B cell (primary cell): ENCODE data around the gene CUEDC2. TPM values are rescaled to one million over a fixed set of nuclear protein-coding genes. Genes with fewer than 3 reads are reported as not detected.

ENCODE experiments used
- ATAC-seq: fragments of 200-7000 bp; cut with Tn5 transposase; one replicate; pipeline ENCODE4 v1.10.0; 2021; ENCODE audit warnings: low read depth, mild to moderate bottlenecking, moderate number of reproducible peaks, moderate library complexity
- CTCF ChIA-PET: fragments of 350-600 bp; sonication (Branson Sonifier 250); formaldehyde crosslinking; loops from one replicate; lab custom pipeline; 2021; ENCODE audit warnings: antibody characterized with exemption, inconsistent platforms; lab: Charles Lee
- POLR2A ChIA-PET: fragments of 350-600 bp; sonication (Branson Sonifier 250); formaldehyde crosslinking; loops from one replicate; lab custom pipeline; 2021; ENCODE audit warnings: antibody characterized with exemption; lab: Charles Lee
- DNase-seq: peaks from one replicate; pipeline ENCODE4 v3.0.0; 2013
- H2AFZ ChIP-seq: 2 replicates; pipeline ENCODE4 v1.6.1; 2012; ENCODE audit warnings: mild to moderate bottlenecking, low read depth, low read length; ENCODE audit not compliant: insufficient read depth, poor library complexity, severe bottlenecking
- H3K27ac ChIP-seq, 2 donors: 1 replicate in 1 of 2; 2 replicates in 1 of 2; pipeline ENCODE4 v1.5.1; 2012 to 2013; ENCODE audit warnings: low read length in 2 of 2, mild to moderate bottlenecking in 2 of 2, moderate library complexity in 1 of 2
- H3K27me3 ChIP-seq, 4 experiments: fragments of 200-600 bp in 1 of 4; sonication (generic) in 1 of 4; replicated peaks in 1 of 4; 1 replicate in 2 of 4; 2 replicates in 2 of 4; pipeline versions ENCODE4 v1.6.1 to v1.7.0; 2013 to 2016; ENCODE audit warnings: low read length in 3 of 4, mild to moderate bottlenecking in 2 of 4, mixed read lengths in 1 of 4, moderate library complexity in 1 of 4; ENCODE audit not compliant: insufficient read depth in 4 of 4, control insufficient read depth in 3 of 4; ENCODE audit errors: control extremely low read depth in 1 of 4
- H3K36me3 ChIP-seq, 2 experiments: replicated peaks in 1 of 2; 1 replicate in 1 of 2; 2 replicates in 1 of 2; pipeline versions ENCODE4 v1.6.1 to v1.7.1; 2013; ENCODE audit warnings: low read length in 1 of 2; ENCODE audit not compliant: insufficient read depth in 2 of 2, control insufficient read depth in 1 of 2; ENCODE audit errors: control extremely low read depth in 1 of 2, extremely low read depth in 1 of 2
- H3K4me1 ChIP-seq, 2 donors: fragments of 200-600 bp in 1 of 2; sonication (generic) in 1 of 2; 1 replicate in 1 of 2; 2 replicates in 1 of 2; pipeline versions ENCODE4 v1.5.1 to v1.6.1; 2013 to 2017; ENCODE audit warnings: low read length in 2 of 2; ENCODE audit not compliant: control insufficient read depth in 2 of 2, insufficient read depth in 2 of 2
- H3K4me2 ChIP-seq: replicated peaks from 2 replicates; pipeline ENCODE3; 2012; ENCODE audit warnings: mild to moderate bottlenecking, low read depth, low read length; ENCODE audit not compliant: poor library complexity, severe bottlenecking
- H3K4me3 ChIP-seq, 5 experiments: fragments of 200-600 bp in 1 of 5; sonication (generic) in 1 of 5; 1 replicate in 3 of 5; 2 replicates in 2 of 5; pipeline versions ENCODE4 v1.5.1 to v1.7.0; 2011 to 2016; ENCODE audit warnings: low read length in 4 of 5, mild to moderate bottlenecking in 4 of 5, low read depth in 2 of 5, control low read depth in 1 of 5, moderate library complexity in 1 of 5; ENCODE audit not compliant: insufficient read depth in 1 of 5; ENCODE audit errors: control extremely low read depth in 1 of 5, extremely low read depth in 1 of 5
- H3K79me2 ChIP-seq: fragments of 200-600 bp; sonication (generic); one replicate; pipeline ENCODE4 v1.6.0; 2016; ENCODE audit warnings: low read length; ENCODE audit not compliant: control insufficient read depth, insufficient read depth
- H3K9ac ChIP-seq: fragments of 200-600 bp; sonication (generic); 2 replicates; pipeline ENCODE4 v1.6.1; 2017; ENCODE audit warnings: mild to moderate bottlenecking, low read length, moderate library complexity
- H3K9me3 ChIP-seq, 3 donors: one replicate each; pipeline versions ENCODE4 v1.6.1 to v1.7.1; 2013; ENCODE audit warnings: low read length in 2 of 3; ENCODE audit not compliant: control insufficient read depth in 2 of 3, insufficient read depth in 1 of 3; ENCODE audit errors: control extremely low read depth in 1 of 3
- H4K20me1 ChIP-seq: 2 replicates; pipeline ENCODE4 v1.6.0; 2012; ENCODE audit warnings: mild to moderate bottlenecking, low read length; ENCODE audit not compliant: insufficient read depth, control insufficient read depth, poor library complexity, severe bottlenecking
- H3K27ac Mint-ChIP-seq: one replicate; pipeline ENCODE4 v1.8.0; 2021; ENCODE audit warnings: mixed read lengths
- H3K27me3 Mint-ChIP-seq: one replicate; pipeline ENCODE4 v1.8.0; 2021; ENCODE audit warnings: mixed read lengths
- H3K4me1 Mint-ChIP-seq: one replicate; pipeline ENCODE4 v1.8.0; 2021; ENCODE audit warnings: mixed read lengths
- H3K4me3 Mint-ChIP-seq: one replicate; pipeline ENCODE4 v1.8.0; 2021; ENCODE audit warnings: mixed read lengths
- H3K9me3 Mint-ChIP-seq: one replicate; pipeline ENCODE4 v1.8.0; 2022; ENCODE audit warnings: mixed read lengths; ENCODE audit not compliant: insufficient read depth
- EZH2 ChIP-seq: IDR thresholded peaks from 2 replicates; pipeline ENCODE4 v1.6.1; 2012; ENCODE audit warnings: borderline replicate concordance, low read depth, mild to moderate bottlenecking, moderate library complexity, low read length; ENCODE audit not compliant: insufficient read depth, poor library complexity, severe bottlenecking
- WGBS: methylation state at CpG from one replicate; pipeline ENCODE4 v1.1.5; 2013; ENCODE audit warnings: missing lambda C conversion rate; ENCODE audit not compliant: insufficient coverage; 5-methylcytosine and 5-hydroxymethylcytosine counted together
- intact Hi-C: fragments of 100-400 bp; cut with micrococcal nuclease; formaldehyde crosslinking; loops from one replicate; pipeline ENCODE4 v1.10.0; 2022
- polyA plus RNA-seq: library from polyadenylated mRNA; depleted of rRNA; stranded (reverse); fragments of >200 nt; gene quantifications from 2 replicates; pipeline ENCODE4 v1.2.3, GENCODE V29; 2012
- total RNA-seq, 2 donors: library from RNA; stranded (reverse); fragments of 120-200 nt in 1 of 2; gene quantifications; 1 replicate in 1 of 2; 2 replicates in 1 of 2; pipeline versions ENCODE4 v1.2.3 to v1.2.4, GENCODE V29; 2013 to 2022
- TF ChIP-seq, protein P1 (sequence below): fragments of 200-600 bp; IDR thresholded peaks from one replicate; pipeline ENCODE4 v1.8.0; 2022; ENCODE audit warnings: antibody characterized with exemption, mild to moderate bottlenecking

The CUEDC2 gene
- total and polyA plus RNA-seq, 2 donors (not counting 1 experiment from before 2014, with no cell fraction given) = 35.6 to 49.4 TPM

DNA sequence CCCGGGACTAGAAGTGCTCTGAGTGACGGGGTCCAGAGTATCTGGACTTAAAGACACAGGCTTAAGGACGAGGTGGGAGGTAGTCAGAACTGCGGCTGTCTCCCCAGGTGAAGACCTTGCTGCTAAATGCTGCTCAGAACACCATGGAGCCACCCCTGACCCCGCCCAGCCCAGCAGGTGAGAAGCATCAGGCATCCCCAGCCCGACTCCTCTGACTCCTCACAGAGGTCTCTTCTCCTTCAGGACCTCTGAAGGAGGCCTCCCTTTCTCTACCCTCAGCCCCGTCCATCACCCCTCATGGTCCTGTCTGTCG is 31.1 kb downstream of the CUEDC2 start:
- Histone ChIP-seq H3K4me1 (peaks cover 33 to 41% of the 10 kb centered on the region in 2 donors), H3K27me3 (no peaks in the 10 kb centered on the region), H3K36me3 (peaks cover 0 to 55% of the 10 kb centered on the region in 2 experiments), H3K79me2 (peaks cover 30% of the 10 kb centered on the region), H3K27ac (no peak overlapping the region), H4K20me1 (peaks cover 83% of the 10 kb centered on the region), H3K9me3 (no peaks in the 10 kb centered on the region), H2AFZ (no peak overlapping the region), H3K4me3 (no peak overlapping the region), H3K9ac (no peak overlapping the region), H3K4me2 (no peak overlapping the region)
- peak overlapping the region; percentile 63 for H3K27ac Mint-ChIP-seq
- ChIA-PET POLR2A (interaction anchor here (1.2 kb wide), 1 partner anchor 9 kb away, joined by 3 read pairs; no protein-coding TSS in a partner anchor), CTCF (interaction anchor here (3.5 to 7.1 kb wide), 4 partner anchors 10 to 171 kb away, joined by 16 to 35 read pairs (median 31); partner anchors contain the start of gene FBXL15)
- ATAC-seq (no peak), DNase-seq (peak; percentile 46)
- WGBS = 96% methylated on average over 7 of the region's 8 CpGs
- peaks cover 44% of the 10 kb centered on the region for H3K4me1 Mint-ChIP-seq
- H3K9me3 Mint-ChIP-seq = no peaks in the 10 kb centered on the region
- intact Hi-C loops = no loop called here
- TF ChIP-seq, protein P1, sequence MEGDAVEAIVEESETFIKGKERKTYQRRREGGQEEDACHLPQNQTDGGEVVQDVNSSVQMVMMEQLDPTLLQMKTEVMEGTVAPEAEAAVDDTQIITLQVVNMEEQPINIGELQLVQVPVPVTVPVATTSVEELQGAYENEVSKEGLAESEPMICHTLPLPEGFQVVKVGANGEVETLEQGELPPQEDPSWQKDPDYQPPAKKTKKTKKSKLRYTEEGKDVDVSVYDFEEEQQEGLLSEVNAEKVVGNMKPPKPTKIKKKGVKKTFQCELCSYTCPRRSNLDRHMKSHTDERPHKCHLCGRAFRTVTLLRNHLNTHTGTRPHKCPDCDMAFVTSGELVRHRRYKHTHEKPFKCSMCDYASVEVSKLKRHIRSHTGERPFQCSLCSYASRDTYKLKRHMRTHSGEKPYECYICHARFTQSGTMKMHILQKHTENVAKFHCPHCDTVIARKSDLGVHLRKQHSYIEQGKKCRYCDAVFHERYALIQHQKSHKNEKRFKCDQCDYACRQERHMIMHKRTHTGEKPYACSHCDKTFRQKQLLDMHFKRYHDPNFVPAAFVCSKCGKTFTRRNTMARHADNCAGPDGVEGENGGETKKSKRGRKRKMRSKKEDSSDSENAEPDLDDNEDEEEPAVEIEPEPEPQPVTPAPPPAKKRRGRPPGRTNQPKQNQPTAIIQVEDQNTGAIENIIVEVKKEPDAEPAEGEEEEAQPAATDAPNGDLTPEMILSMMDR = no peak
- no peak for TF ChIP-seq EZH2
- no peak overlapping the region for H3K4me3 Mint-ChIP-seq
- no peaks in the 10 kb centered on the region for H3K27me3 Mint-ChIP-seq

DNA sequence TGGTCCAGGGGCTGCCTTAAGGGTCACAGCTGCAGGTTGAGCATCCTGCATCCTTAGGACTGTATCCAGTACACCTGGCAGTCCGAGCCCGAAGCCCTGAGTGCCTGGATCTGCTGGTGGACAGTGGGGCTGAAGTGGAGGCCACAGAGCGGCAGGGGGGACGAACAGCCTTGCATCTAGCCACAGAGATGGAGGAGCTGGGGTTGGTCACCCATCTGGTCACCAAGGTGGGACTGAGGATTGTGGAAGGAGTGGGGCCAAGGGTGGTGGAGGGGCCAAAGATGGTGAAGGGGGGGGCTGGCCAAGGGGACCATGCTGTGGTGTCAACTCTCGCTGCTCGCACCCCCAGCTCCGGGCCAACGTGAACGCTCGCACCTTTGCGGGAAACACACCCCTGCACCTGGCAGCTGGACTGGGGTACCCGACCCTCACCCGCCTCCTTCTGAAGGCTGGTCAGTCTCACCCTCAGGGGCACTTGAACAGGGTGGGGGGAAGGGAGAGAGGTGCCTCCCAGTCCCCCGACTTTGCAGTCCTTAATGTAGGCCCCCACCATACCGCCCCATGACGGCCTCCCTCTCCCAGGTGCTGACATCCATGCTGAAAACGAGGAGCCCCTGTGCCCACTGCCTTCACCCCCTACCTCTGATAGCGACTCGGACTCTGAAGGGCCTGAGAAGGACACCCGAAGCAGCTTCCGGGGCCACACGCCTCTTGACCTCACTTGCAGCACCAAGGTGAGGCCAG is 31.6 kb downstream of the CUEDC2 start:
- DNase-seq (peak; percentile 33), ATAC-seq (no peak)
- intact Hi-C loops = no loop called here
- Histone ChIP-seq H3K27me3 (no peaks in the 10 kb centered on the region), H3K4me3 (no peak overlapping the region), H3K9ac (no peak overlapping the region), H3K27ac (no peak overlapping the region), H3K4me2 (no peak overlapping the region), H4K20me1 (peaks cover 88% of the 10 kb centered on the region), H3K36me3 (peaks cover 0 to 56% of the 10 kb centered on the region in 2 experiments), H3K4me1 (peaks cover 36 to 46% of the 10 kb centered on the region in 2 donors), H2AFZ (no peak overlapping the region), H3K79me2 (peaks cover 35% of the 10 kb centered on the region), H3K9me3 (no peaks in the 10 kb centered on the region)
- CTCF ChIA-PET = interaction anchor here (1.1 to 8.8 kb wide), 9 partner anchors 11 to 170 kb away, joined by 4 to 108 read pairs (median 18); partner anchors contain the start of genes C10orf95 and FBXL15
- no peak overlapping the region for H3K27ac Mint-ChIP-seq
- no peaks in the 10 kb centered on the region for H3K27me3 Mint-ChIP-seq
- no peaks in the 10 kb centered on the region for H3K9me3 Mint-ChIP-seq
- whole genome bisulfite sequencing = 97% methylated on average over 13 of the region's 22 CpGs
- POLR2A ChIA-PET = interaction anchor here (0.6 to 1.6 kb wide), 3 partner anchors 9 to 246 kb away, joined by 3 to 6 read pairs (median 3); no protein-coding TSS in a partner anchor
- H3K4me3 Mint-ChIP-seq = peak overlapping the region; percentile 13
- no peak for TF ChIP-seq EZH2
- TF ChIP-seq, protein P1 = no peak
- peaks cover 46% of the 10 kb centered on the region for H3K4me1 Mint-ChIP-seq
